Liver (tissue), 9 donors: ENCODE measurements around the gene ADAMTS6. TPM values are rescaled to one million over a fixed set of nuclear protein-coding genes. Genes with fewer than 3 reads are reported as not detected.

Experiments
- DNase-seq: peaks from one replicate; pipeline ENCODE4 v3.0.0-alpha.2; 2017; ENCODE audit warnings: low spot score
- H3K27ac ChIP-seq, 2 donors: one replicate each; pipeline ENCODE4 v1.7.0; 2013; ENCODE audit warnings: inconsistent platforms in 2 of 2, low read length in 2 of 2, control low read depth in 1 of 2, low read depth in 1 of 2, mild to moderate bottlenecking in 1 of 2
- H3K27me3 ChIP-seq, 4 donors: one replicate each; pipeline versions ENCODE4 v1.6.1 to v1.7.0; 2013; ENCODE audit warnings: low read length in 3 of 4, inconsistent platforms in 1 of 4, mild to moderate bottlenecking in 1 of 4, moderate library complexity in 1 of 4; ENCODE audit not compliant: control insufficient read depth in 4 of 4, insufficient read depth in 4 of 4
- H3K36me3 ChIP-seq, 4 donors: one replicate each; pipeline versions ENCODE4 v1.6.1 to v1.7.0; 2013; ENCODE audit warnings: low read length in 3 of 4, mild to moderate bottlenecking in 3 of 4, low read depth in 1 of 4, moderate library complexity in 1 of 4; ENCODE audit not compliant: control insufficient read depth in 4 of 4, insufficient read depth in 3 of 4
- H3K4me1 ChIP-seq, 4 donors: one replicate each; pipeline versions ENCODE4 v1.6.1 to v1.7.0; 2013; ENCODE audit warnings: low read length in 3 of 4, mild to moderate bottlenecking in 3 of 4, moderate library complexity in 1 of 4; ENCODE audit not compliant: control insufficient read depth in 4 of 4, insufficient read depth in 4 of 4
- H3K4me3 ChIP-seq, 3 donors: one replicate each; pipeline versions ENCODE4 v1.6.1 to v1.7.0; 2013; ENCODE audit warnings: low read length in 3 of 3, control low read depth in 1 of 3, low read depth in 1 of 3, mild to moderate bottlenecking in 1 of 3
- H3K9ac ChIP-seq, 2 donors: one replicate each; pipeline ENCODE4 v1.7.0; 2013; ENCODE audit warnings: low read length in 2 of 2, mild to moderate bottlenecking in 2 of 2, moderate library complexity in 2 of 2, control low read depth in 1 of 2, low read depth in 1 of 2
- H3K9me3 ChIP-seq, 4 donors: one replicate each; pipeline versions ENCODE4 v1.6.1 to v1.7.0; 2013; ENCODE audit warnings: low read length in 3 of 4; ENCODE audit not compliant: control insufficient read depth in 4 of 4
- ATF3 ChIP-seq: IDR thresholded peaks from 2 replicates; pipeline ENCODE4 v1.6.1; 2016; ENCODE audit warnings: antibody characterized with exemption
- EGR1 ChIP-seq, 2 donors: IDR thresholded peaks; 2 replicates each; pipeline ENCODE4 v1.6.1; 2016 to 2018; ENCODE audit warnings: antibody characterized with exemption in 2 of 2, low read depth in 2 of 2
- FOXA1 ChIP-seq: IDR thresholded peaks from 2 replicates; pipeline ENCODE4 v1.6.1; 2016; ENCODE audit warnings: antibody characterized with exemption
- FOXA2 ChIP-seq: IDR thresholded peaks from 2 replicates; pipeline ENCODE4 v1.6.1; 2016; ENCODE audit warnings: antibody characterized with exemption
- GABPA ChIP-seq, 2 donors: IDR thresholded peaks in 1 of 2; conservative IDR thresholded peaks in 1 of 2; 2 replicates each; pipeline ENCODE4 v1.6.1; 2016; ENCODE audit warnings: antibody characterized with exemption in 2 of 2, mild to moderate bottlenecking in 1 of 2, moderate library complexity in 1 of 2
- HNF4A ChIP-seq, 2 donors: conservative IDR thresholded peaks; 2 replicates each; pipeline ENCODE4 v1.6.1; 2016; ENCODE audit warnings: antibody characterized with exemption in 2 of 2, mild to moderate bottlenecking in 2 of 2
- HNF4G ChIP-seq: IDR thresholded peaks from 2 replicates; pipeline ENCODE4 v1.6.1; 2016; ENCODE audit warnings: antibody characterized with exemption
- MAX ChIP-seq: IDR thresholded peaks from 2 replicates; pipeline ENCODE4 v1.6.1; 2016; ENCODE audit warnings: antibody characterized with exemption
- NR2F2 ChIP-seq: IDR thresholded peaks from 2 replicates; pipeline ENCODE4 v1.6.1; 2016; ENCODE audit warnings: antibody characterized with exemption
- RAD21 ChIP-seq, 2 donors: IDR thresholded peaks; 2 replicates each; pipeline ENCODE4 v1.6.1; 2016; ENCODE audit warnings: antibody characterized with exemption in 2 of 2, mild to moderate bottlenecking in 2 of 2
- RXRA ChIP-seq, 2 donors: IDR thresholded peaks; 2 replicates each; pipeline ENCODE4 v1.6.1; 2017 to 2018; ENCODE audit warnings: antibody characterized with exemption in 2 of 2, mild to moderate bottlenecking in 1 of 2
- SP1 ChIP-seq: IDR thresholded peaks from 2 replicates; pipeline ENCODE4 v1.6.1; 2018; ENCODE audit warnings: antibody characterized with exemption, mild to moderate bottlenecking
- ZBTB33 ChIP-seq: IDR thresholded peaks from 2 replicates; pipeline ENCODE4 v1.6.1; 2016; ENCODE audit warnings: antibody characterized with exemption
- WGBS: extraction: QIAGEN DNeasy Blood & Tissue Kit; methylation state at CpG from one replicate; pipeline ENCODE4 v1.1.7; 2013; 5-methylcytosine and 5-hydroxymethylcytosine counted together
- polyA plus RNA-seq, 2 donors: library from polyadenylated mRNA; stranded (reverse) in 1 of 2; unstranded in 1 of 2; fragments of 200-250 nt in 1 of 2; fragments of >200 nt in 1 of 2; fragmentation: Nextera tagmentation in 1 of 2; extraction: Ambion mirVana in 1 of 2; gene quantifications; one replicate each; pipeline versions ENCODE4 v1.2.1 to v1.2.3, GENCODE V29; 2013 to 2015
- total RNA-seq, 2 donors: library from RNA; depleted of rRNA; stranded (reverse); fragments of >200 nt; gene quantifications; one replicate each; pipeline ENCODE4 v1.2.3, GENCODE V29; 2014
- TF ChIP-seq, protein P1 (sequence below): fragments of 150-350 bp; IDR thresholded peaks from 2 replicates; pipeline ENCODE4 v1.5.1; 2017; ENCODE audit warnings: improper control_type of control experiment, low read depth, low read length; ENCODE audit not compliant: missing input control
- donor health status: healthy.
- donor health status: healthy.
- donor health status: healthy.
- donor health status: healthy.
- donor health status: healthy.

The ADAMTS6 gene
- total and polyA plus RNA-seq, 4 donors = 0.06 to 2.0 (median 0.59) TPM

GRCh38 chr5:65197531-65198455 is 283.9 kb downstream of the ADAMTS6 start:
- 77% methylated on average over 5 of the region's 5 CpGs for WGBS
- H3K4me3 ChIP-seq = no peak overlapping the region
- DNase-seq = no peak

GRCh38 chr5:65194871-65195270 is 286.8 kb downstream of the ADAMTS6 start:
- no peaks in the 10 kb centered on the region for H3K4me1 ChIP-seq
- no peaks in the 10 kb centered on the region for H3K27me3 ChIP-seq
- no peak overlapping the region for H3K9ac ChIP-seq
- H3K36me3 ChIP-seq = no peaks in the 10 kb centered on the region
- H3K4me3 ChIP-seq = no peak overlapping the region
- WGBS = 94% methylated on average over 2 of the region's 2 CpGs
- DNase-seq = no peak
- no peak overlapping the region for H3K27ac ChIP-seq
- TF ChIP-seq GABPA (IDR thresholded peaks at IDR 0.05 in 1 of 2, conservative IDR thresholded peaks at IDR 0.05 in 1 of 2) = no peak
- TF ChIP-seq MAX = no peak
- TF ChIP-seq EGR1 (IDR thresholded peaks at IDR 0.05; ENCODE audit: low read depth in 2 of 2) = no peak
- TF ChIP-seq SP1 = no peak
- H3K9me3 ChIP-seq = no peaks in the 10 kb centered on the region

More at GRCh38 chr5:65197531-65198455, 283.9 kb downstream of the ADAMTS6 start:
- Histone ChIP-seq H3K27ac (no peak overlapping the region), H3K9me3 (no peaks in the 10 kb centered on the region), H3K27me3 (no peaks in the 10 kb centered on the region), H3K9ac (no peak overlapping the region), H3K4me1 (no peaks in the 10 kb centered on the region), H3K36me3 (no peaks in the 10 kb centered on the region)
- TF ChIP-seq RAD21 (IDR thresholded peaks at IDR 0.05) (no peak), HNF4G (no peak), MAX (no peak), EGR1 (IDR thresholded peaks at IDR 0.05; ENCODE audit: low read depth in 2 of 2) (no peak), ZBTB33 (no peak), FOXA2 (no peak), SP1 (no peak), RXRA (IDR thresholded peaks at IDR 0.05) (no peak), HNF4A (conservative IDR thresholded peaks at IDR 0.05) (no peak)
- TF ChIP-seq, protein P1, sequence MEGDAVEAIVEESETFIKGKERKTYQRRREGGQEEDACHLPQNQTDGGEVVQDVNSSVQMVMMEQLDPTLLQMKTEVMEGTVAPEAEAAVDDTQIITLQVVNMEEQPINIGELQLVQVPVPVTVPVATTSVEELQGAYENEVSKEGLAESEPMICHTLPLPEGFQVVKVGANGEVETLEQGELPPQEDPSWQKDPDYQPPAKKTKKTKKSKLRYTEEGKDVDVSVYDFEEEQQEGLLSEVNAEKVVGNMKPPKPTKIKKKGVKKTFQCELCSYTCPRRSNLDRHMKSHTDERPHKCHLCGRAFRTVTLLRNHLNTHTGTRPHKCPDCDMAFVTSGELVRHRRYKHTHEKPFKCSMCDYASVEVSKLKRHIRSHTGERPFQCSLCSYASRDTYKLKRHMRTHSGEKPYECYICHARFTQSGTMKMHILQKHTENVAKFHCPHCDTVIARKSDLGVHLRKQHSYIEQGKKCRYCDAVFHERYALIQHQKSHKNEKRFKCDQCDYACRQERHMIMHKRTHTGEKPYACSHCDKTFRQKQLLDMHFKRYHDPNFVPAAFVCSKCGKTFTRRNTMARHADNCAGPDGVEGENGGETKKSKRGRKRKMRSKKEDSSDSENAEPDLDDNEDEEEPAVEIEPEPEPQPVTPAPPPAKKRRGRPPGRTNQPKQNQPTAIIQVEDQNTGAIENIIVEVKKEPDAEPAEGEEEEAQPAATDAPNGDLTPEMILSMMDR = no peak

DNA sequence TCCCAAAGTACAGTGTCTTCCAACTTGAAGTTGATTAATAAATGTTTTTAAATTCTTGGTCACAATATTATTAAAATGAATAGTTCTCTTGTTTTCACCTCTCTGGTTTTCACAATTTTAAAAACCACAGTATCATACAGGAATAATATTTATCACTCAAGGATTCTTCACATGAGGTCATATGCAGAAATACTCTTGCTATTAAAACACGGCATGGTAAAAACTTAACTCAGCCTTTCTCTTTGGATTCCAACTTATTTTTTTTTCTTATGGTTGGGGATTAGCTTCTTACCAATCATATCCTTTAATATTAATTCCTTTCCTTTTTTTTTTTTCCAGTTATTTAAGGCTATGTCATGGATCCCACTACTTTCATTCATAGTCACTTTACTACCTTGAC is 289.4 kb downstream of the ADAMTS6 start:
- Histone ChIP-seq H3K36me3 (no peaks in the 10 kb centered on the region), H3K27ac (no peak overlapping the region), H3K4me3 (no peak overlapping the region), H3K9me3 (no peaks in the 10 kb centered on the region), H3K27me3 (no peaks in the 10 kb centered on the region), H3K4me1 (no peaks in the 10 kb centered on the region), H3K9ac (no peak overlapping the region)
- no peak for DNase-seq
- no peak for TF ChIP-seq ATF3
- no peak for TF ChIP-seq EGR1 (IDR thresholded peaks at IDR 0.05; ENCODE audit: low read depth in 2 of 2)
- TF ChIP-seq, protein P1 = no peak
- TF ChIP-seq MAX = no peak
- no peak for TF ChIP-seq FOXA2
- TF ChIP-seq FOXA1 = no peak
- no peak for TF ChIP-seq RAD21 (IDR thresholded peaks at IDR 0.05)
- TF ChIP-seq NR2F2 = no peak
- WGBS = 92% methylated on average over 1 of the region's 1 CpG
